Smooth muscle cell (in vitro differentiated cells): ENCODE data around the gene TMEM170B. TPM values are rescaled to one million over a fixed set of nuclear protein-coding genes. Genes with fewer than 3 reads are reported as not detected.
A peak's percentile ranks its signal among the peaks of the same experiment; 100 is the strongest.

Experiments
- DNase-seq: peaks from one replicate; lab custom pipeline; 2025; ENCODE audit not compliant: unreplicated experiment; lab: John Stamatoyannopoulos, UW
- H2AFZ ChIP-seq: fragments of 200-600 bp; sonication (generic); 2 replicates; pipeline ENCODE4 v1.6.0; 2016; ENCODE audit warnings: antibody characterized with exemption, low read depth, mild to moderate bottlenecking
- H3F3A ChIP-seq: fragments of 200-600 bp; sonication (generic); 2 replicates; pipeline ENCODE4 v1.6.0; 2017; ENCODE audit warnings: antibody characterized with exemption, low read depth
- H3K27ac ChIP-seq: fragments of 200-600 bp; sonication (generic); 2 replicates; pipeline ENCODE4 v1.5.1; 2016; ENCODE audit warnings: low read depth, mild to moderate bottlenecking
- H3K27me3 ChIP-seq: fragments of 200-600 bp; sonication (generic); 2 replicates; pipeline ENCODE4 v1.6.1; 2016; ENCODE audit warnings: low read depth, mild to moderate bottlenecking
- H3K36me3 ChIP-seq: fragments of 200-600 bp; sonication (generic); 2 replicates; pipeline ENCODE4 v1.5.1; 2016; ENCODE audit warnings: low read depth
- H3K4me1 ChIP-seq: fragments of 200-600 bp; sonication (generic); 2 replicates; pipeline ENCODE4 v1.5.1; 2016; ENCODE audit warnings: low read depth
- H3K4me2 ChIP-seq: fragments of 200-600 bp; sonication (generic); 2 replicates; pipeline ENCODE4 v1.6.0; 2016; ENCODE audit warnings: mild to moderate bottlenecking
- H3K4me3 ChIP-seq: fragments of 200-600 bp; sonication (generic); 2 replicates; pipeline ENCODE4 v1.5.1; 2016; ENCODE audit warnings: mild to moderate bottlenecking
- H3K79me2 ChIP-seq: fragments of 200-600 bp; sonication (generic); 2 replicates; pipeline ENCODE4 v1.6.0; 2016; ENCODE audit warnings: low read depth, mild to moderate bottlenecking
- H3K9ac ChIP-seq: fragments of 200-600 bp; sonication (generic); 2 replicates; pipeline ENCODE4 v1.6.0; 2016; ENCODE audit warnings: low read depth
- H3K9me3 ChIP-seq: fragments of 200-600 bp; sonication (generic); replicated peaks from 2 replicates; pipeline ENCODE4 v1.5.1; 2016; ENCODE audit warnings: low read depth
- H4K20me1 ChIP-seq: fragments of 200-600 bp; sonication (generic); 2 replicates; pipeline ENCODE4 v1.6.0; 2016; ENCODE audit warnings: low read depth
- WGBS: methylation state at CpG from one replicate; pipeline ENCODE4 v1.1.7; 2016; ENCODE audit warnings: low lambda C conversion rate; 5-methylcytosine and 5-hydroxymethylcytosine counted together
- polyA plus RNA-seq: library from polyadenylated mRNA; unstranded; fragments of >200 nt; fragmentation: Nextera tagmentation; extraction: Ambion mirVana; gene quantifications from 2 replicates; pipeline ENCODE4 v1.2.1, GENCODE V29; 2016
- total RNA-seq: library from RNA; depleted of rRNA; stranded (reverse); fragments of >200 nt; gene quantifications from 2 replicates; pipeline ENCODE4 v1.2.3, GENCODE V29; 2014
- TF ChIP-seq, protein P1 (sequence below): fragments of 200-600 bp; sonication (generic); IDR thresholded peaks from 2 replicates; pipeline ENCODE4 v1.5.1; 2017; ENCODE audit warnings: borderline replicate concordance, mild to moderate bottlenecking, antibody characterized with exemption; ENCODE audit not compliant: insufficient read depth, poor library complexity, severe bottlenecking

TMEM170B gene
- total and polyA plus RNA-seq, 2 experiments from 2014 or later = 0.50 to 0.81 TPM

DNA sequence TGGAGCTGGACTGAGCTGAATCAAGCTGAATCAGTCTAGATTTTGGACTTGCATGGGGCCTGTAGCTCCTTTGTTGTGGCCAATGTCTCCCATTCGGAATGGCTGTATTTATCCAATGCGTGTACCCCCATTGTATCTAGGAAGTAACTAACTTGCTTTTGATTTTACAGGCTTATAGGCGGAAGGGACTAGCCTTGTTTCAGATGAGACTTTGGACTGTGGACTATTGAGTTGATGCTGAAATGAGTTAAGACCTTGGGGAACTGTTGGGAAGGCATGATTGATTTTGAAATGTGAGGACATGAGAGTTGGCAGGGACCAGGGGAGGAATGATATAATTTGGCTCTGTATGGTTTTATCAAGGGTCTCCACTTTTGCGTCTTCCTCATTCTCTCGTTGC, 3.0 kb upstream of the TMEM170B start:
- Histone ChIP-seq H3K27me3 (peaks cover 4% of the 10 kb centered on the region), H4K20me1 (no peaks in the 10 kb centered on the region), H3K4me1 (peaks cover 9% of the 10 kb centered on the region), H3K79me2 (no peaks in the 10 kb centered on the region), H3K27ac (no peak overlapping the region), H3K36me3 (no peaks in the 10 kb centered on the region), H3K4me3 (no peak overlapping the region), H3K9ac (no peak overlapping the region), H3K9me3 (no peaks in the 10 kb centered on the region), H3F3A (peaks cover 10% of the 10 kb centered on the region), H3K4me2 (no peak overlapping the region), H2AFZ (no peak overlapping the region)
- no peak for DNase-seq
- TF ChIP-seq, protein P1, sequence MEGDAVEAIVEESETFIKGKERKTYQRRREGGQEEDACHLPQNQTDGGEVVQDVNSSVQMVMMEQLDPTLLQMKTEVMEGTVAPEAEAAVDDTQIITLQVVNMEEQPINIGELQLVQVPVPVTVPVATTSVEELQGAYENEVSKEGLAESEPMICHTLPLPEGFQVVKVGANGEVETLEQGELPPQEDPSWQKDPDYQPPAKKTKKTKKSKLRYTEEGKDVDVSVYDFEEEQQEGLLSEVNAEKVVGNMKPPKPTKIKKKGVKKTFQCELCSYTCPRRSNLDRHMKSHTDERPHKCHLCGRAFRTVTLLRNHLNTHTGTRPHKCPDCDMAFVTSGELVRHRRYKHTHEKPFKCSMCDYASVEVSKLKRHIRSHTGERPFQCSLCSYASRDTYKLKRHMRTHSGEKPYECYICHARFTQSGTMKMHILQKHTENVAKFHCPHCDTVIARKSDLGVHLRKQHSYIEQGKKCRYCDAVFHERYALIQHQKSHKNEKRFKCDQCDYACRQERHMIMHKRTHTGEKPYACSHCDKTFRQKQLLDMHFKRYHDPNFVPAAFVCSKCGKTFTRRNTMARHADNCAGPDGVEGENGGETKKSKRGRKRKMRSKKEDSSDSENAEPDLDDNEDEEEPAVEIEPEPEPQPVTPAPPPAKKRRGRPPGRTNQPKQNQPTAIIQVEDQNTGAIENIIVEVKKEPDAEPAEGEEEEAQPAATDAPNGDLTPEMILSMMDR = no peak
- WGBS = 83% methylated on average over 5 of the region's 5 CpGs

- H3F3A ChIP-seq = peaks cover 10% of the 10 kb centered on the region
- H4K20me1 ChIP-seq = no peaks in the 10 kb centered on the region
- 37% methylated on average over 2 of the region's 2 CpGs for WGBS
- no peak overlapping the region for H2AFZ ChIP-seq
- no peak overlapping the region for H3K9ac ChIP-seq
- H3K27ac ChIP-seq = no peak overlapping the region
- TF ChIP-seq, protein P1 = no peak
- no peaks in the 10 kb centered on the region for H3K79me2 ChIP-seq
- H3K9me3 ChIP-seq = no peaks in the 10 kb centered on the region
- H3K4me1 ChIP-seq = peaks cover 9% of the 10 kb centered on the region
- H3K4me3 ChIP-seq = no peak overlapping the region
- peaks cover 4% of the 10 kb centered on the region for H3K27me3 ChIP-seq
- no peaks in the 10 kb centered on the region for H3K36me3 ChIP-seq
- H3K4me2 ChIP-seq = no peak overlapping the region
- DNase-seq = no peak
These were observed 1.7 kb upstream of the TMEM170B start for GRCh38 chr6:11535801-11536230.

- no peak for DNase-seq
- peaks cover 10% of the 10 kb centered on the region for H3F3A ChIP-seq
- H3K4me3 ChIP-seq = peak overlapping the region; percentile 68
- no peaks in the 10 kb centered on the region for H3K79me2 ChIP-seq
- H3K9me3 ChIP-seq = no peaks in the 10 kb centered on the region
- peak overlapping the region; percentile 94 for H3K4me2 ChIP-seq
- TF ChIP-seq, protein P1 = no peak
- H3K36me3 ChIP-seq = no peaks in the 10 kb centered on the region
- H4K20me1 ChIP-seq = no peaks in the 10 kb centered on the region
- H3K9ac ChIP-seq = no peak overlapping the region
- H2AFZ ChIP-seq = peak overlapping the region; percentile 59
- H3K4me1 ChIP-seq = peaks cover 9% of the 10 kb centered on the region
- peaks cover 4% of the 10 kb centered on the region for H3K27me3 ChIP-seq
- no peak overlapping the region for H3K27ac ChIP-seq
- WGBS = 6% methylated on average over 12 of the region's 12 CpGs
These were observed 754 bp upstream of the TMEM170B start for GRCh38 chr6:11536795-11537194.
